Inferior parietal cortex (tissue), 1 donor: ENCODE results near the gene SRXN1.
"Not testable (repeated sequence)": the region's sequence is repeated elsewhere in the genome, so short reads cannot be mapped to it uniquely, and the experiment has no call there.

Experiments
- DNase-seq: peaks from one replicate; pipeline ENCODE4 v3.0.0-alpha.2; 2016; ENCODE audit errors: extremely low spot score

The SRXN1 gene

DNA sequence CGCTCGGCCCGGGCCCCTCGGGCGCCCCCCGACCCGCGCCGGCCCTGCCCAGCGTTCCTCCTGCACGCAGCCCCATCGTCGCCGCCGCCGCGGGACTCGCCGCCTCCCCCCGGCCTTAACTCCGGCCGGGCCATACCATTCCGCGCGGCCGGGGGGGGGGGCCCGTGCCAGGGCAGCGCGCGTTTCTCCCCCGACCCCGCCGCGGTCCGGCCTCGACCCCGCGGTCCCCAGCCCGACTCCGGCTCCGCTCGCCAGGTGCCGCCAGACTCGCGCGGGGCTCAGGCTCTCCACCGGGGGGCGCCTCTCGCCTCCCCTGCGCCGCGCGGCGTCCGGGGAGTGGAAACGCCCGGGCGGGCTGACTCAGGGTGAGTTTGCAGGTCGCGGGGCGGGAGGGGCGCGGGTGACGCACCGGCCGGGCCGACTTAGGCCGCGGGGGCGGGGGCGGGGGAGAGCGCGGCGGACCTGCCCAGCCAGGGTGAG lies at the start of gene SRXN1:
Gene SRXN1 (minus strand): TSS at position 91 of the 480 bp plus-strand sequence. CDS start 15 bp downstream, at position 76.
- peak; percentile 70 for DNase-seq

DNA sequence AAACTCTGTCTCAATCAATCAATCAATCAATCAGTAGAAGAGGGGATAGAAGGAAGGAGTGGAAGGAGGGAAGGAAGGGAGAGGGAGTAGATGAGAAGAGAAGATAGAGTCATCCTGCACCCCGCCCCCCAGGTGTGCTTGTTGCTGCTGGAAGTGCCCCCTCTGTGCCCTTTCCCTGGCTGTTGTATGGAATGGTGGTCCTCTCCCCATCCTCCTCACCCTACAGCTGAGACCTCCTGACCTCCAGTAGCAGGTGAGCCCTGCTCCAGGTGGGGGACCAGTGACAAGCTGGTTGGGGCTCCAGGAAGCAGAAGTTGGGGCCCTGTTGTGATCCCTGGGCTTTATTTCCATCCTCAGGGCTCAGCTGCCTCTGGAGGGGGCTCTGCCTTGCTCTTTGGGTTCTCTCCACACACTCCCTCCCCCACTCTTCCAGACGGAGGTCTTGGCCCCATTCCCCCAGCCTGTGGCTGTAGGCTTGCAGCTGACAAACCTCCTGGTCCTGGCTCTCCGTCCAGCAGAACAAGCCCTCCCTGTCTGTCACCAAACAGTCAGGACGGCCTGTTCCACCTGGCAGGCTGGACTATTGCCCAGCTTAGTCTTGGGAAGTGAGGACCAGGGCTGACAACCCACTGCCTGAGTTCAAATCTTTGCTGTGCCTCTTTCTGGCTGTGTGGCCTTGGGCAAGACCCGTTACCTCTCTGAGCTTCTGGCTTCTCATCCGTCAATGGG lies 48.6 kb upstream of the SRXN1 start:
- DNase-seq, result no peak

DNA sequence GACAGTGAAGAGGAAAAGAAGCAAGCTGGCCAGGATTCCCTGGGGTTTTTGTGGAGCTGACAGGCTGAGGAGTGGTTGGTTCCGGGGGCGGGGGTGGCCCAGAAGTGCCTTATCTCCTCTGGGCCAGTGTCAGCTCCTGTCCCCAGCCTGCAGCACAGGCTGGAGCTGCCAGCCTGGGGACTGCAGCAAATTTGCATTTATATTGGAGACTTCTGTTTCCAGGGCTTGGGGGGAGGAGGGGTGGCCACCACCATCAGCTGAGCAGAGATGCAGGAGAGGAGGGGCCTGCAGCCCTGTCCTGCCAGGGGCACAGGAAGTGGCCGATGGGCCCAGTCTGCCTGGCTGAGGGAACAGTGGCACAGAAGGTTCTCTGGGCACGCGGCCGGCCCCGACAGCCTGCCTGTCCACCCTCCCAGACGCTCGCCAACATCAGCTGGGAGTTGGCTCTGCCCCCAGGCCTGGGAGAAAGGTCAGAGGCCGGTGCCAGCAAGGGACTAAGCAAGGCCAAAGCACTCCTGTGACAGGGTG lies 46.9 kb upstream of the SRXN1 start:
- DNase-seq, result peak; percentile 10

DNA sequence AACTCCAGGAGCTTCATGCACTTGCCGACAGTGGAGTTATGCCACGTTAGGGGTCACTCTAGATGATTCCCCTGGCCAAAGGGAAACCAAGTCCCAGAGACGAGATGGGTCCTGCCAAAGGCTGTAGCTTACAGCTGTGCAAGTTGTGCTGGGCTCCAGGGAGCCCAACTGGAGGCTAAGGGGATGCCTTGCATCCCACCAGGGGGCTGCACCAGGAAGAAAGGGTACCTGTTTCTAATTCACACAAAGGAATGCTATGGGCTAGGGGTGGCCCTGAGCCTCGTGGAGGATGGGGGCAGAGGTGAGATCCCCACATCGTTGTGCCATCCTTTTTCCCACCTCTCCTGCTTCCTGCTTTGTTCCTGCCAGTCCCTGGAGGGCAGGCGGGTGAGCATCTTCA lies 46.3 kb upstream of the SRXN1 start:
- no peak for DNase-seq

DNA sequence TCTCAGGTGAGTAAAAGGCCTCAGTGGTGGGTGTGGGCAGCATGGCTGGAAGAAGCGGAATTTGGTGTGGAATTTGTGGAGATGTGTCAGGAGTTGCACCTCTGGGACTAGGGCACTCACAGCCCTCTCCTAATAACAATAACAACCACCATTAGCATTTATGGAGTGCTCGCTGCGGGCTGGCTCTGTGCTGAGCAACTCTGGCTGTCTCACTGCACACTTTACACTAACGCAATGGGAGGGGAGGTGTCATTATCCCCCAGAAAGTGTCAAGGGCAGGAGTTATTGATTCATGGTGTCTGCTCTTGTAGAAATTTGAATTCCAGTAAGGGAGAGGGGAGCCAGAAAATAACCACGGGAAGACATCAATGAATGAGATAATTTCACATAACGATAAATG lies 45.3 kb upstream of the SRXN1 start:
- DNase-seq, result no peak

DNA sequence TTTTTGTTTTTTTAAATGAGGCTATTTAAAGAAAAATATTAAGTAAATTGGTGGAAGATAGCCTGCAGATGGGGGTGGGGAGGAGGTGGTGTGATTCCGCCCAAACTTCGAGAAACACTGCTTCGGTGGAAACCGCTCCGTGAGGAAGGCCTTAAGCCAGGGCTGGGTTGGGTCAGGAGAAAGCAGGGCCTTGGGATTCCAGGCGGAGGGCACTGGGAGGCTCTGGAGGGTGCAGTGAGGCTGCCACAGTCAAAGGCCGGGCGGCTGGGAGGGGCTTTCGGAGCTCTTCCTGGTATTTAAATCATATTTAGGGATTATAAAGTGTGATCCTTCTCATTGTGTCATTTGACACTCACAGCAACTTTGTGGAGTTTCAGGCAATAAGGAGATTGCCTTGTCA lies 44.8 kb upstream of the SRXN1 start:
- DNase-seq, result no peak

DNA sequence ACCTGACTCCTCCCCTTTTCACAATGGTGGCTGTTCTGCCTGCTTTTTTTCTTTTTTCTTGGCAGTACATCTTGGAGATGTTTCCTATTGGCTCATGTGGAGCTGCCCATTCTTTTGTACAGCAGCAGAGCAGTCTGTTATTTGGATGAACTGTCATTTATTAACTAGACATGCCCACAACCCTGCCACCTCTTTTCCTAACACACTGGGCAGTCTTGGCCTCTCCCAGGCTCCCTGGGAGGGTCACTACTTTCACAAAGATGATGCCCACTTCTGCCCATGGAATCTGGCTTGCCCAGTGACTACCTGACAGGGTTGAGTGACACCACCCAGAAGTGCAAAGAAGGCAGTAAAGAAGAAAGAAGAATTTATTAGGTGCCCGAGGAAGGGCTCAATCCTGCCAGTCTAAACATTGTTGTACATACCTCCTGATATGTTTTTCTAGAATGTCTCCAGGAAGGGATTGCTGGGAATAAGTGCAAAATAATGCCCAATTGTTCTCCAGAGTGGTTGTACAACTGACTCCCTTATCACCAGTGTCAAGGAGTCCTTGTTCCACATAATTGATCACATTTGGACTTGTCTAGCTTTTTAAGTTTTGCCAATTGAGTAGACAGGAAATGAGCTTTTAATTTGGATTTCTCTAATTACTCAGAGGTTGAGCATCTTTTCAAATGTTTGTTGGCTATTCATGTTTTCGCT lies 42.3 kb upstream of the SRXN1 start:
- DNase-seq, result no peak

DNA sequence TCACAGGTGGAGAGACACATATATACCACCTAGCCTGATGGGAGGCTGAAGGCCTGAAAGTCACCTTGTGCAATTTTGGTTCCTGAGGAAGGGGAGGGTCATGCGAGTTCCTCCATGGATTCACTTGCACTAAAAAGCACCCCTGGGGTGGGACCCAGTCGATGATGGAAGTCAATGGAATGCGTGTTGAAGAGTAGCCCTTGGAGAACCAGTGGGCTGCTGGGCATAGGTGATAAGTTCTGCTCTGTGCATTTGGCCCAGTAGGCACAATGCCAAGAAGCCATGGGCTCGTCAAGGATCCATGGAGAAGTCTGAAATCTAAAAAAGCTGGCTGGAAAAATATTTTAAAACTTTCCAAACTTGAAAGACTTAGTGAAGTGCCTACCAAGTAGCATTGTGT lies 41.5 kb upstream of the SRXN1 start:
- no peak for DNase-seq

DNA sequence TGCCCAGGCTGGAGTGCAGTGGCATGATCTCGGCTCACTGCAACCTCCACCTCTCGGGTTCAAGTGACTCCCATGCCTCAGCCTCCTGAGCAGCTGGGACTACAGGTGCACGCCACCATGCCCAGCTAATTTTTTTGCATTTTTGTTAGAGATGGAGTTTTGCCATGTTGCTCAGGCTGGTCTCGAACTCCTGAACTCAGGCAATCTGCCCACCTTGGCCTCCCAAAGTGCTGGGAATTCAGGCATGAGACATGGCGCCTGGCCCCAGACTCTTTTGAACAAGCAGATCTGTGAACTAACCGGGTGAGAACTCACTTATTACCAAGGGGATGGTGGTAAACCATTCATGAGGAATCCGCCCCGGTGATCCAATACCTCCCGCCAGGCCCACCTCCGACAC lies 40.8 kb upstream of the SRXN1 start:
- DNase-seq, result not testable (repeated sequence)

DNA sequence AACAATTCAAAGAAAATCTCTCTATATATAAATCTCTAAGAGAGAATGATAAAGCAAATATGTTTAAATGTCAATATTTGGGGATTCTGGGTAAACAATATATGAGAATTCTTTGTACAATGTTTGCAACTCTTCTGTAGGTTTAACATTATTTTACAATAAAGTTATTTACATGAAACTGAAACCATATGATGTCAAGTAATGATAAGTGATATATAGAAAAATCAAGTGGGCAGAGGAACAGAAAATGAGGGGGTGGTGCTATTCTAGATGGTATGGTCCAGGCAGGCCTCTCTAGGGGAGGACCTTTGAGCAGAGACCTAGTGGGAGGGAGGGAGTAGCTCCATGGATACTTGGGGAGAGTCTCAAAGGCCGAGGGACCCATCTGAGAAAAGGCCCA lies 39.0 kb upstream of the SRXN1 start:
- DNase-seq, result no peak

DNA sequence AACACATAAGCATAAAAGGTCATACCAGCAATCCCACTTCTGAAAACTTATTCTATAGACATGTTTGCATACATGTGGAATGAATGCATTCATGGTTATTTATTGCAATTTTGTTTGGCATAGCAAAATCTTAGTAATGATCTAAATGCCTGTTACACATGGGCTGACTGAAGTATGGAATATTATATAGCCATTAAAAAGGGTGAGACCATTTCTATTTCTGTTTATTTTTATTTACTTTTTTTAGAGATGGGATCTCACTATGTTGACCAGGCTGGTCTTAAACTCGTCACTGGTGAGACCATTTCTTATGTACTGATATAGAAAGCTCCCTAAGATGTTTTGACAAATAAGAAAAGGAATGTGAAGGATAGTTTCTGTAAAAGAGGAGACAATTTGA lies 36.9 kb upstream of the SRXN1 start:
- DNase-seq, result no peak

DNA sequence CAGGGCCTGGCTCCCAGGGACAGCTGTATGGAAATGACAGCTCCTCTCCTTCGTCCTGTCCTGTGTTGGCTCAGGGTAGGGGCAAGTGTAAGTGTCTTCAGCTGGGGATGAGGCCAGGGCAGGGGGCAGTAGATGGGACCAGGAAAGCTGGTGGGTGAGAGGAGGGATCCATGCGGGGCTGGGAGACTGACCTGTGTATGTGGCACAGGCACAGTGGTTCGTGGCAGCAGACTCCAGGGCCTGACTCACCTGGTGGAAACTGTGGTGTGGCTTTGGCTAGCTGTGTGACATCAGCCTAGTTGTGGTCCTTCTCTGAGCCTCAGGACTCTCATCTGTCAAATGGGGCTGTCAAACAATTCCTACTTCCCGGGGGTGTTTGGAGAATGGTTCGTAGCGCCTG lies 36.3 kb upstream of the SRXN1 start:
- DNase-seq, result no peak

DNA sequence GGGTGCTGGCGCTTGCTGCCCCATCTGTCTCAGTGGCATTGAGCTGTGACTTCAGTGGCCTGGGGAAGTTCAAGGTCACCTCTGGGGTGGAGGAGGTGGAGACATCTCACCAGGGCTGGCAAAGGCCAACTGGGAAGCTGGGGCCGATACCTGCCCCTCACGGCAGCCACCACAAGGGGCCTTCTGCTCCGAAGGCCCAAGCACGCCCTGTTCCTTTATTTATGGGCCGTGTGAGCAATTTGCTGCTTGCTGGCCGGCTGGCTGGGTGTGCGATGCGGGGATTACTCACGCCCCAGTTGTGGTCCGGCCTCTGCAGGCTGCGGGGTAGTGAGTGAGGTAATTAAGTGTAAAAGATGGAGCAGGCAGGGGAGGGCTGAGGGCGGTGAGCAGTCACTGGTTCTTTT lies 35.8 kb upstream of the SRXN1 start:
- DNase-seq, result no peak

DNA sequence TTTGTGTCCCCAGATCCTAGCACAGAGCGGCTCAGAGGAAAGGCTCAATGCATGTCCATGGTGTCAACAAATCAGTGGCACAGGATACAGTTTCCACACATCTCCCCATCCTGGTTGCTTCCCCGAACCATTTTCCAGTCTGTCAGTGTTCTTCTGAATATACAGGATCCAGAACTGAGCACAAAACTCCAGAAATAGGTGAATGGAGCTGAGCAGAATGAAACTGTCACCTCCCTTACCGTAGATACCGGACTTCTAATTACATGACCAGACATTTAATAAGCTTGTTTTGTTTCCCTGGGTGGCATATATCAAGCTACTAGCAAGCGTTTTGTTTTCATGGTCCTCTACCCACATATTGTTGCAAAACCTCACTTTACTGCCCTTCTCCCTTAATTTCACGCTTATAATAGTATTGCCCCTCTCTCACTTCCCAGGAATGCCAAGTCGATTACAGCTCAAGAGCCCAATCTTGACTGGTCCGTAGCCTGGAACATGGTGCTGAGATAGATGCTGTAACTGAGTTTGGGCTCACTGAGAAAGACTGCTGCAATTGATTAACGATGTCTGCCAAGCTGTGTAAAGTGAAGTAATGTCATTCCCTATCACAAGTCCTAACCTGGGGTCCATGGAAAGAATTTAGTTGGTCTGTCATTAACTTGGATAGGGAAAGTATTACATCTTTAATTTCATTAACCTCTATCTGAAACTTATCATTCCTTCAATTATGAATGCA lies 34.6 kb upstream of the SRXN1 start:
- DNase-seq, result no peak

DNA sequence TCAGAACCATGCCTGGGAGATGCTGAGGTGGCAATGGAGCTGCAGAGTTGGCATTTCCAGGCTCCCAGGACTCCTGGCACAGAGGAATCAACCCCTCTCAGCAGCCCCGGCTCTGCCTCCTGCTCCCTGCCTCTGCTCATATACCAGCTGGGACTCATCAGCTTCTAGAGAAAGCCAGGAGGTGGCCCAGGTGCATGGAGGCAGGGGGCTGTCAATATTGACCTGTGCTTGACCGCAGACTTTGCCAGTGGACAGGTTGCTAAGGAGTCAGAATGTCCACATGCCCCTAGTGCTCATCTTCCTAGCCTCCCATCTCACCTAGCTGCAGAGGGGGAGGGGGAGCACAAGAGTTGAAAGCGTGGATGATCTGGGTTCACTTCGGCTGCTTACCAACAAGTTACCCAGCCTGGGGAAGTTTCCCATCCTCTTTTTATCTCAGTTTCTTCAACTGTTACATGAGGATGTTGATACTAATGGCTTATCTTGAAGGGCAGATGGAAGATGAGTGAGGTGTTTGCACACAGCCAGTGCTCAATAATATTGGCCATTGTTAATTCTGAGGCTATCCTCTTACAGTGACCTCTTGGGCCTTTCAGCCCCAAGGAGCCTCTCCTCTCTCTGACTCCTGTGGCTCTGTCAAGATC lies 31.8 kb upstream of the SRXN1 start:
- no peak for DNase-seq

DNA sequence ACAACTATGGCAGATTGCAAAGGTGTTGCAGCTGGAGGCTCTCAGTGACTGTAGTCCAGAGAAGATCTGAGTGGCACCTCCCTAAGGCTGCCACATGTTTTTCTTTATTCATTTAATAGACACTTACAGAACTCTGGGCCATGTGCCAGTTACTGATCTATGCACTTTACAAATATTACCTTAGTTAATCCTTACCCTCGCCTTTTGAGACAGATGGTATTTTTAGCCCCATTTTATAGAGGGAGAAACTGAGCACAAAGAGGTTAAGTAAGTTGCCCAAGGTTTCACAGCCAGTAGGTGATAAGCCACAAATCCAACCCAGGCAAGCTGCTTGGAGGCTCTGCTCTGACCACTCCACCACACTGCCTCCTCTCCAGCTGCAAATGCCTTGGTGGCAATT lies 29.1 kb upstream of the SRXN1 start:
- no peak for DNase-seq

DNA sequence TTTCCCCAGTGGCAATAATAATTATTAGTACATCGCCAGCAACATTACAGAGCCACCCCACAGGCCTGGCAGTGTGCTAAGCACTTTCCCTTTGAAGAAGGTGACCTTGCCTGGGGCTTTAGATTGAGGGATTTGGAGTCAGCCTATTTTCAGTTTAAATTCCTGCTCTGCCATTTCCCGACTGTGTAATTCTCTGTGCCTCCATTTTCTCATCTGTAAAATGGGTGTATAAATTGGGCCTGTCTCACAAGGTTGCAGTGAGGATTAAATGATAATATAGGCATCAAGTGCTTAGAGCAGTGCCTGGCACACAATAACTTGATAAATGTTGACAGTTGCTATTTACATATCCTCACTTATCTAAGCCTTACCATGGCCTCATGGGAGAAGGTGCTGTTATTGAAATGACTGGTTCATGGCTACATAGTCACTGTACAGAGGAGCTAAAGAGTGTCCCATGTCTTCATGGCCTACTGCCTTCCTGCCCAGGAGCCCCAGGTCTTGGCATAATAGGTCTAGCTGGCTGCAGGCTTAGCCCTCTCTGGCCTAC lies 27.7 kb upstream of the SRXN1 start:
- no peak for DNase-seq

DNA sequence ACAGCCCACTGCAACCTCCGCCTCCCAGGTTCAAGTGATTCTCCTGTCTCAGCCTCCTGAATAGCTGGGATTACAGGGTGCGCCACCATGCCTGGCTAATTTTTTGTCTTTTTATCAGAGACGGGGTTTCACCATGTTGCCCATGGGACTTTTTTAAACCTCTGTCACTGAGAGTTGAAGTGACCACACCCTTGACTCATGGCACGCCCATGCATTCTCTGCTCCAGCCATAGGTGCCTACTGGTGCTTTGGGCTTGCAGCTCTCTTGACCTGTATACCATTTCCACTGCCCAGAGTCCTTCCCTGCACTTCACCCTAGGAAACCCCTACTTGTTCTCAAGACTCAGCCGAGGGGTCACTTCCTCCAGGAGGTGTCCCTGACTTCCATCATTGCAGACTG lies 25.0 kb upstream of the SRXN1 start:
- DNase-seq, result no peak

DNA sequence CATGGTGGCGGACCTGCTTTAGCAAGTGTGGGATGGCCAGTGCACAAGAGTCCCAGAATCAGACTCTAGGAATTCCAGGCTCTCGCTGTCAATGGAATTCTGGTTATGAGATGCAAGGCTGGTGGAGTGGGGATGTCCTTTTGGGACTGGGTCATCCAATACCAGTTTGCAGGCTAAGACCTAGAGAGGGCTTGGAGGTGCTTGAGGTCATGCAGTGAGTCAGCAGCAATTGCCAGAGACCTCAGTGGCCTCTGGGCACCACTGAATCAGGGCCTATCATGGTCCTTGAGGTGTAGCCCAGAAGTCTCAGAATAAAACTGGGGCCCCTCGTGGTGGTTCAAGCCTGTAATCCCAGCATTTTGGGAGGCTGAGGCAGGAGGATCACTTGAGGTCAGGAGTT lies 24.0 kb upstream of the SRXN1 start:
- DNase-seq, result no peak

DNA sequence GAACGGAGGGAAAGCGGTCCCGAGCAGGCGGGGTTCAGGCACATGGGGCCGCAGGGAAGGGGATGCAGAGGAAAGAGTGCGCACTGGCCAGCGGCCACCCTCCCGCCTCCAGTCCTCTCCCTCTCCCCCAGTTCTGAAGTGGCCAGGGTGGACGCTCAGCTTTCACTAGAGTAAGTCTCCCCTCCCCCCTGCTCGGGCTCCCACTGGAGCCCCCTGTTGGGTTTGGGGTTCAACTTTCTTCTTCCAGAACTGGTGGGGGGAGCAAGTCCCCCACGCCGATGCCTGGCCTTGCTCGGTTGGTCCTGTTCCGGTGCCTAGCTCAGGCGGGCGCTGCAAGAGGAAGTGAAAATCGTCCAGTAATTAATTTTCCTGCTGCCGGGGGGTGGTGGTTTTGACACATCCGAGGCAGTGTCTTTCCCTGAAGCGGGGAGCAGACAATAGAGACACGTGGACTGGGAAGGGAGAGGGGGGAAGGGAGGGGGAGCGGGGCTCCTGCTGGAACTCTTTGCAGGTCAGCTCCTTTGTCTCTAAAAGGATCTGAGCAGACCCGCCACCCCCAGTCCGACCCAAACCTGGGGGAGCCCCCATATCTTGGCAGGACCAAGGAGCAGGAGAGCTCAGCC lies 23.4 kb upstream of the SRXN1 start:
- DNase-seq, result no peak
